GM21367 (cell line): ENCODE measurements around the gene BMPR2.

Source experiments
- ATAC-seq: cut with Tn5 transposase; IDR thresholded peaks from one replicate; pipeline ENCODE4 v1.9.1; 2021; ENCODE audit not compliant: unreplicated experiment

The BMPR2 gene

DNA sequence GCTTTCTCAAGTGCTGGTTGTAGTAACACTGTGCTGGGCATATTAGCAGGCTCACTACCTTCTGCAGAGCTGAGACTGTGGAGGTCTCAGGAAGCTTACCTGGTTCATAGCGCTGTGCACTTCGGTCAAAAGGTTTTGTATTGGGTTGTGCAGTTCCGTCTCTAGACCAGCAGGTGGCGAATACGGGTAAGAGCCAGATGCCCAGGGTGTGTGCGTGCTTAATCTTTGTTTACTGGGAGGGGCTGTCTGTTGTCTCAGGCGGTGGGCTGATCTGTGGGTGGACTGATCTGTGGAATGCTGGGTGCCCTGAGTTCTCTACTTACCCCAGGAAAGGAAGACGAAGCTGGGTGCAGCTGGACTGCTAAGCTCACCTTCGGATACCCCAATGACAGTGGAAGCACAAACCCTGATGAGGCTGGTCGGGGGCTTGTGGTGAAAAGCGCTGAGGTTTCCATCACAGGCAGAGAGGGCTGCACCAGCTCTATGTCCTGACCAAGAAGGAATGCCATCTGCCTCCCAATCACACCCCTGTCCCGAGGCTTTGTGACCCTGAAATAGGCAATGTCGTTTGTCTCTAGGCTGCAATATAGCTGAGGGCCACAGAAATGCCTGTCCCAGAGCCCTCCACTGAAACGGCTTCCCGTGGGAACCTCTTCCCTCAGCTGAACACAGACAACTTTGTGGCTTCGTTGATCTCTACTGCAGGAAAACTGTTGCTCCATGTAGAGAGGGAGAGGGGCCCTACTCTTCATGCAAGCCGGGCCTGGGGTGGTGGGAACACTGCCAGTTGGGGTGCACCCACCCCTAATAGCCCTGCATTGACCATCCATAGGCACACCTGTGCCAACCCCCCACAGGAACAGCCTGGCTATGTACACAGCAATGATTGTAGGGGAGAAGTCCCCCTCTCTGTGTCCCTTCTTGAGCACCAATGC lies 212.8 kb downstream of the BMPR2 start:
- ATAC-seq, result peak; percentile 86

DNA sequence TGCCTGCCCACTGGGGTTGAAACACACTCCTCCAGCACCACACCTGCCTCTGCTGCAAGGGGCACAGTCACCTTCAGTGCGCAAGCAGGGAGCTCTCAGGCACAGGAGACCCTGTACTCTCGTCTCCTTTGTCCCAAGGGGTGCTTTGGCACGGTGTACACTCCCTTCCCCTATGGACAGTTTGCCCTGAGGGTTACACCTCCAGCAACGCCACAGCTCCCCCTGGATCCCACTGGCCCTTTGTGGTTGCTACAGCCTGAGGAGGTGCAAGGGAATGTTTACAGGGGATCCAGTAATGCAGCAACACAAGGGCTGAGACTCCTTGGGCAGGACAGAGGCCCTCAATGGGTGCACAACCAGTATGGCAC lies 213.4 kb downstream of the BMPR2 start:
- no peak for ATAC-seq

DNA sequence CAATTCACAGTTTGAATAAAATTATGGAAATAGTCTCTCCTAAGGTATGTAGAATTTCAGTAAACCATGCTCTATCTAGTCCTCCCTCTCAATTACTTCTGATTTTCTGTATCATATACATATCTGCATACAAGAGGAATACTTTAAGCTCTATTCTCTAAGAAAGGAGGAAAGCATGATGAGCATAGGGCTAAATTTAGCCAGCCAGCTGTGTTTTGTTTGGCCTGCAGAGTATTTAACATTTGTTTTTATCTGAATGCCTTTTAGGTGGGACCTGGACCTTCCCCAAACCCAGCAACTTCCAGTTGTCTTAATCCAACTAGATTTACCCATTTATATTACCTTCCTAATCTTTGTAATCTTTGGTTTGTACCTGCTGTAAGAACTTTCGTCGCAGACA lies 216.4 kb downstream of the BMPR2 start:
- no peak for ATAC-seq

DNA sequence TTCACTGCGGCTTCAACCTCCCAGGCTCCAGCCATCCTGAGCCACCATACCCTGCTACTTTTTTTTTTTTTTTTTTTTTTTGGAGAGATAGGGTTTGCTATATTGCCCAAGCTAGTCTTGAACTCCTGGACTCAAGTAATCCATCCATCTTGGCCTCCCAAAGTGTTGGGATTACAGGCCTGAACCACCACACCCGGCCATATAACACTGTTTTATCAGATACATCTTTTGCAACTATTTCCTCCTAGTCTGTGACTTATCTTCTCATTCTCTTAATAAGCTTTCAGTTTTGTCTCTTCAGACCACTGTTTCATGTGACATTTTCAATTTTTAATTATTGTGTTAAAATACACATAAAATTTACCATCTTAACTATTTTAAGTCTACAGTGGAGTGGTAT lies 223.0 kb downstream of the BMPR2 start:
- ATAC-seq, result no peak

DNA sequence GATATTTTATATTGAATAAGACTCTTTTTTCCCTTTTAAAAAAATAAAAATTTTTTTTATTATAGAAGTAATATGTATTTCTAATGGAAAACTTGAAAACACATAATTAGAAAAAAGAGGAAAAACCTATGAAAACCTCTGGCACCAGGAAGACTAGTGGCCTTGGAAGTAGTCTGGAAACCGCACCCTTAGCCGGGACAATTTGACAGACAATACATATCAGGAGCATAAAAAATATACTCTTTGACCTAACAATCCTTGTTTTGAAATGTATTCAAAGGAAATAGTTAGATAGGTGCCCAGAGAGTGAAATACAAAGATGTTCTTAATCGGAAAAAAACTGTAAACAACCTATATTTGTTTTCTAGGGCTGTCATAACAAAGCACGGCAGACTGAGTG lies 223.8 kb downstream of the BMPR2 start:
- ATAC-seq, result no peak

DNA sequence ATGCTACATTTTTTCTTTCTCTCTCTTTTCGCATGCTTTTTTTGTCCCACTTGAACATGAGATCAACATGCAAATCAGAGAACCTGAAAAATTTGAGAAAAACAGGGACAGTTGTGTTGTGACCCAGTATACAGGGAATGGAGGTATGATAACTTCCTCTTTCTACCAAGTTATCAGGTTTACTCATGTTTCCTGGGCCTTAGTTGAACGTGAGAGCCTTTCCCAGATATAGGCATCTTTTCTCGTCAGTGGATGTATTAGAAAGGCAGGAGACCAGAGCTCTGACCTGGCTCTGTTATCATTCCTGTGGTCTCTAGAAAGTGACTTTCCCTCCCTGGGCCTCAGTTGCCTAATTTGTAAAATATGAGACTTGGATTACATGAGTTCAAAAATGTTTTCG lies 228.6 kb downstream of the BMPR2 start:
- ATAC-seq, result no peak

DNA sequence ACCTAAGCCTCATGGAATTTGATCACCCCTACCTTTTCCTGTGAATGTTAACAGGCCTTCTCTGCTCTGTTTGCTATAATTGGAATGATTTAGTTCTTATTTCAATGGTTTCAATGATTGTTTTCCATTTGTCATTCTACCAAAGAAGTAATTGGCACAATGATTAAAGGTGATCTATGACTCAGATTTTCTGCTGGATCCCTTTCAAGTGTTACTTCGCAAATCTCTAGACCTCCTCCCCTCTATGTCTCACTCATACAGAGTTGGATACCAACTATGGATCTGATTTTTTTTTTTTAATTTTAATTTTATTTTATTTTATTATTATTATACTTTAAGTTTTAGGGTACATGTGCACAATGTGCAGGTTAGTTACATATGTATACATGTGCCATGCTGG lies 229.0 kb downstream of the BMPR2 start:
- ATAC-seq, result no peak

DNA sequence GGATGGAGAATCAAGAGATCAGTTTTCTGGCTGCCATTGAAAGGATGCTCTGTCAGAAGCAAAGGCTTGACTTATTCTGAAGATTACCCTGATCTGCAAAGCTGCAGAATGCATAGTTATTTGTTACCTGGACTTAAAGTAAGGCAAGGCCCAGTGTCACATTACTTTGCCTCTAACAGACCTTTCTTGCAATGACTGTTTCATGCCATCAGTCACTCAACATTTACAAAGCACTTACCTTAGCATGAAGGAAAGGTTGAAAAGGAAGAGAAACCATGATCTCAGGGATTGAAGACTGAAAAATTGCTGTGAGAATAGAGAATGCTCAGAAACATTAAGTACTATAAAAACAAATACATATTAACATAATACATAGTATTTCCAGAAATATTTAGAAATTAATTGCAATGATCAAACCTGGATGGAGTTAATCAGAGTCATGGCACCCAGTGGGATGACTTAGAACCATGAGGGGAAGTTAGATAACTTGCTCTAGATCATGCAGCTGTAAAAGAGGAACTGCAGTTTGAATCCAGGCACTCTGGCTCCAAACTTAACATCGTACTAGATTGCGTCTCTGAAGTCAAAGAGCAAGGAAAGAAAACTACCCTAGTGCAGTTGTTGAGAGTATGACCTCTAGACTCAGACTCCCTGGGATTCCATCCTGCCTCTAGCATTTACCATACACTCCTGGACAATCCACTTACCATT lies 232.2 kb downstream of the BMPR2 start:
- ATAC-seq, result no peak

DNA sequence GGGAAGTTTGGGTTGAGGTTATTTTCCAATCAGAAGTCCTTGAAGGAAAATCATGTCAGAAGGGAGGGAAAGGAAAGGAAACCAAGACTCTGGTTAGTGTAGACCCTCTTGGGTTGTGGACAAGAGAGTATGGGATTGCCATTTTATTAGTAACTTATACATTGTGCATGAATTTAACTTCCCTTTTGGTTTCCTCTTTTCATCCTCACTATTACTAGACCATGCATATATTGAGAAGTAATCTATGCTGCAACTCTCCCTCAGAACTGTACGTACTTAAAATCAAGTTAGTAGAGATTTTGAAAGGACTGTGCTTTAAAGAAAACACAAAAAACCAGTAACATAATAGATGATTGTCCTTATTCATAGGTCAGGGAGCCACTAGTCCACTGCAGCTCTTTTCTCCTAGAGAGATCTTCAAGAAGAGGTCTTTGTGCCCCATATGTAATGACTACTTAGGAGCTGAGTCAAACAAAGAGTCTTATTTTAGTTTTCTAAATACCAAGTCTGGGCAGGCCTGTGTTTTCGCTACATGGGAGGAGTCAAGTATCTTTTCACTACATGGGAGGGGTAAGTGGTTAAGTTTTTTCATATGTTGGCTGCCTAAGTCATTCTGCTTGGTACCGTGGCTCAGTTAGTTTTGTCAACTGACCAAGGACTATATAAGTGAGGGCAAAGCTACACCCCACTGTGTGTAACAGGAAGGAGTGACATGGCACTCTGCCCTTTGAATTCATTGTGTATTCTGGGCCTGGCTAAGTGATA lies 233.4 kb downstream of the BMPR2 start:
- ATAC-seq, result peak; percentile 89

DNA sequence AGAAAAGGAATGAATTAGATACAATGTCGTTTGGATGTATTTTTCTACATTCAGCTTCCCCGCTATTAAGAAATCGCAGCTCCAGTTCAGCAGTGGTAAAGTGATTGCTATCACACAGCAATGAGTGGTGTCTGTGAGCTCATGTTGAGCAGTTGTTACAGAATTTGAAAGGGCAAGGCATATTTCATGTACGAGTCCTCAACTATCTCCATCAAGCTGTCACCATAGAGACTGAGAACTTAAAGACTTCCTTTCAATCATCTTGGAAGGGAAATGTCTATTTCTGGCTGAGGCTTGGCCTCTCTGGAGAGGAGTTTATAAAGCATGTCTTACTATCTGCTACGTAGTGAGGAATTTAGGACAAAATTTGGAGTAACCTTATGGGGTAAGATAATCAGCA lies 234.3 kb downstream of the BMPR2 start:
- ATAC-seq, result no peak

DNA sequence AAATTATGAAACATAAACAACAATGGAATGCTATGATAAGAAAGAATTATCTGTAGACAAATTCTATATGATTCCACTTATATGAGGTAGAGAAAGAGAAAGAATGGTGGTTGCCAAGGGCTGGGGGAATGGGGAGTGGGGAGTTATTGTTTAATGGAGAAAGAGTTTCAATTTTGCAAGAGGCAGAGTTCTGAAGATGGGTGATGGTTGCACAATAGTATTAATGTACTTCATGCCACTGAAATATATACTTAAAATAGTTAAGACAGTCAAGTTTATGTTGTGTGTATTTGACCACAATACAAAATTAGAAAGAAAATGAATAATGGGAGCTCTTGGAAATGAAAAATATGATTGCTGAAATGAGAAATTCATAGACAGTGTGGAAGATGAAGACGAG lies 236.0 kb downstream of the BMPR2 start:
- ATAC-seq, result no peak

DNA sequence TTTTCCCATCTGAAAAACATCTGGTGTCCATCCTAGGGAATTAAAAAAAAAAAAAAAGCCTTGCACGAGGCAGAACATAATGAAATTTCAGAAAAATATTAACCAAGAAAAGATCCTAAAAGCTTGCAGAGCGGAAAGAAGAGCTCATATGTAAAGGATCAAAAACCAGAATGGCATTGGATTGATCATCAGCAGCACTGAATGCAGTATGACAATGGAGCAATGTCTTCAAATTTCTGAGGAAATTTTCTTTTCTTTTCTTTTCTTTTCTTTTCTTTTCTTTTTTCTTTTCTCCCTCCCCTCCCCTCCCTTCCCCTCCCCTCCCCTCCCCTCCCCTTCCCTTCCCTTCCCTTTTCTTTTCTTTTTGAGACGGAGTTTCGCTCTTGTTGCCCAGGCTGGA lies 237.4 kb downstream of the BMPR2 start:
- no peak for ATAC-seq
